Liver (tissue), 9 donors: ENCODE results near the gene ZNF618. TPM values are rescaled to one million over a fixed set of nuclear protein-coding genes. Genes with fewer than 3 reads are reported as not detected.
A peak's percentile ranks its signal among the peaks of the same experiment; 100 is the strongest.

Source experiments
- DNase-seq: peaks from one replicate; pipeline ENCODE4 v3.0.0-alpha.2; 2017; ENCODE audit warnings: low spot score
- H3K27ac ChIP-seq, 2 donors: one replicate each; pipeline ENCODE4 v1.7.0; 2013; ENCODE audit warnings: inconsistent platforms in 2 of 2, low read length in 2 of 2, control low read depth in 1 of 2, low read depth in 1 of 2, mild to moderate bottlenecking in 1 of 2
- H3K27me3 ChIP-seq, 4 donors: one replicate each; pipeline versions ENCODE4 v1.6.1 to v1.7.0; 2013; ENCODE audit warnings: low read length in 3 of 4, inconsistent platforms in 1 of 4, mild to moderate bottlenecking in 1 of 4, moderate library complexity in 1 of 4; ENCODE audit not compliant: control insufficient read depth in 4 of 4, insufficient read depth in 4 of 4
- H3K36me3 ChIP-seq, 4 donors: one replicate each; pipeline versions ENCODE4 v1.6.1 to v1.7.0; 2013; ENCODE audit warnings: low read length in 3 of 4, mild to moderate bottlenecking in 3 of 4, low read depth in 1 of 4, moderate library complexity in 1 of 4; ENCODE audit not compliant: control insufficient read depth in 4 of 4, insufficient read depth in 3 of 4
- H3K4me1 ChIP-seq, 4 donors: one replicate each; pipeline versions ENCODE4 v1.6.1 to v1.7.0; 2013; ENCODE audit warnings: low read length in 3 of 4, mild to moderate bottlenecking in 3 of 4, moderate library complexity in 1 of 4; ENCODE audit not compliant: control insufficient read depth in 4 of 4, insufficient read depth in 4 of 4
- H3K4me3 ChIP-seq, 3 donors: one replicate each; pipeline versions ENCODE4 v1.6.1 to v1.7.0; 2013; ENCODE audit warnings: low read length in 3 of 3, control low read depth in 1 of 3, low read depth in 1 of 3, mild to moderate bottlenecking in 1 of 3
- H3K9ac ChIP-seq, 2 donors: one replicate each; pipeline ENCODE4 v1.7.0; 2013; ENCODE audit warnings: low read length in 2 of 2, mild to moderate bottlenecking in 2 of 2, moderate library complexity in 2 of 2, control low read depth in 1 of 2, low read depth in 1 of 2
- H3K9me3 ChIP-seq, 4 donors: one replicate each; pipeline versions ENCODE4 v1.6.1 to v1.7.0; 2013; ENCODE audit warnings: low read length in 3 of 4; ENCODE audit not compliant: control insufficient read depth in 4 of 4
- ATF3 ChIP-seq: IDR thresholded peaks from 2 replicates; pipeline ENCODE4 v1.6.1; 2016; ENCODE audit warnings: antibody characterized with exemption
- EGR1 ChIP-seq, 2 donors: IDR thresholded peaks; 2 replicates each; pipeline ENCODE4 v1.6.1; 2016 to 2018; ENCODE audit warnings: antibody characterized with exemption in 2 of 2, low read depth in 2 of 2
- FOXA2 ChIP-seq: IDR thresholded peaks from 2 replicates; pipeline ENCODE4 v1.6.1; 2016; ENCODE audit warnings: antibody characterized with exemption
- GABPA ChIP-seq, 2 donors: IDR thresholded peaks in 1 of 2; conservative IDR thresholded peaks in 1 of 2; 2 replicates each; pipeline ENCODE4 v1.6.1; 2016; ENCODE audit warnings: antibody characterized with exemption in 2 of 2, mild to moderate bottlenecking in 1 of 2, moderate library complexity in 1 of 2
- HNF4A ChIP-seq, 2 donors: conservative IDR thresholded peaks; 2 replicates each; pipeline ENCODE4 v1.6.1; 2016; ENCODE audit warnings: antibody characterized with exemption in 2 of 2, mild to moderate bottlenecking in 2 of 2
- HNF4G ChIP-seq: IDR thresholded peaks from 2 replicates; pipeline ENCODE4 v1.6.1; 2016; ENCODE audit warnings: antibody characterized with exemption
- JUND ChIP-seq, 2 donors: IDR thresholded peaks; 2 replicates each; pipeline ENCODE4 v1.6.1; 2016; ENCODE audit warnings: antibody characterized with exemption in 2 of 2
- MAX ChIP-seq: IDR thresholded peaks from 2 replicates; pipeline ENCODE4 v1.6.1; 2016; ENCODE audit warnings: antibody characterized with exemption
- NR2F2 ChIP-seq: IDR thresholded peaks from 2 replicates; pipeline ENCODE4 v1.6.1; 2016; ENCODE audit warnings: antibody characterized with exemption
- RAD21 ChIP-seq, 2 donors: IDR thresholded peaks; 2 replicates each; pipeline ENCODE4 v1.6.1; 2016; ENCODE audit warnings: antibody characterized with exemption in 2 of 2, mild to moderate bottlenecking in 2 of 2
- REST ChIP-seq: IDR thresholded peaks from 2 replicates; pipeline ENCODE4 v1.6.1; 2016; ENCODE audit warnings: antibody characterized with exemption, mild to moderate bottlenecking
- RXRA ChIP-seq, 2 donors: IDR thresholded peaks; 2 replicates each; pipeline ENCODE4 v1.6.1; 2017 to 2018; ENCODE audit warnings: antibody characterized with exemption in 2 of 2, mild to moderate bottlenecking in 1 of 2
- SP1 ChIP-seq: IDR thresholded peaks from 2 replicates; pipeline ENCODE4 v1.6.1; 2018; ENCODE audit warnings: antibody characterized with exemption, mild to moderate bottlenecking
- TAF1 ChIP-seq: conservative IDR thresholded peaks from 2 replicates; pipeline ENCODE4 v1.6.1; 2016; ENCODE audit warnings: antibody characterized with exemption, mild to moderate bottlenecking
- YY1 ChIP-seq: IDR thresholded peaks from 2 replicates; pipeline ENCODE4 v1.6.1; 2016; ENCODE audit warnings: antibody characterized with exemption, mild to moderate bottlenecking
- ZBTB33 ChIP-seq: IDR thresholded peaks from 2 replicates; pipeline ENCODE4 v1.6.1; 2016; ENCODE audit warnings: antibody characterized with exemption
- WGBS: extraction: QIAGEN DNeasy Blood & Tissue Kit; methylation state at CpG from one replicate; pipeline ENCODE4 v1.1.7; 2013; 5-methylcytosine and 5-hydroxymethylcytosine counted together
- polyA plus RNA-seq, 2 donors: library from polyadenylated mRNA; stranded (reverse) in 1 of 2; unstranded in 1 of 2; fragments of 200-250 nt in 1 of 2; fragments of >200 nt in 1 of 2; fragmentation: Nextera tagmentation in 1 of 2; extraction: Ambion mirVana in 1 of 2; gene quantifications; one replicate each; pipeline versions ENCODE4 v1.2.1 to v1.2.3, GENCODE V29; 2013 to 2015
- total RNA-seq, 2 donors: library from RNA; depleted of rRNA; stranded (reverse); fragments of >200 nt; gene quantifications; one replicate each; pipeline ENCODE4 v1.2.3, GENCODE V29; 2014
- TF ChIP-seq, protein P1 (sequence below): fragments of 150-350 bp; IDR thresholded peaks from 2 replicates; pipeline ENCODE4 v1.5.1; 2017; ENCODE audit warnings: improper control_type of control experiment, low read depth, low read length; ENCODE audit not compliant: missing input control
- donor health status: healthy.
- donor health status: healthy.
- donor health status: healthy.
- donor health status: healthy.
- donor health status: healthy.

The ZNF618 gene
- total and polyA plus RNA-seq, 4 donors, result 2.2 to 6.5 (median 3.7) TPM

- DNase-seq, result peak; percentile 17
- TF ChIP-seq MAX (no peak), HNF4G (no peak), GABPA (IDR thresholded peaks at IDR 0.05 in 1 of 2, conservative IDR thresholded peaks at IDR 0.05 in 1 of 2) (no peak), EGR1 (IDR thresholded peaks at IDR 0.05; ENCODE audit: low read depth in 2 of 2) (no peak), JUND (IDR thresholded peaks at IDR 0.05) (no peak), RXRA (IDR thresholded peaks at IDR 0.05) (no peak), TAF1 (no peak), YY1 (no peak), ZBTB33 (no peak), NR2F2 (no peak), ATF3 (no peak), REST (no peak), RAD21 (IDR thresholded peaks at IDR 0.05) (no peak), SP1 (no peak)
- TF ChIP-seq, protein P1, sequence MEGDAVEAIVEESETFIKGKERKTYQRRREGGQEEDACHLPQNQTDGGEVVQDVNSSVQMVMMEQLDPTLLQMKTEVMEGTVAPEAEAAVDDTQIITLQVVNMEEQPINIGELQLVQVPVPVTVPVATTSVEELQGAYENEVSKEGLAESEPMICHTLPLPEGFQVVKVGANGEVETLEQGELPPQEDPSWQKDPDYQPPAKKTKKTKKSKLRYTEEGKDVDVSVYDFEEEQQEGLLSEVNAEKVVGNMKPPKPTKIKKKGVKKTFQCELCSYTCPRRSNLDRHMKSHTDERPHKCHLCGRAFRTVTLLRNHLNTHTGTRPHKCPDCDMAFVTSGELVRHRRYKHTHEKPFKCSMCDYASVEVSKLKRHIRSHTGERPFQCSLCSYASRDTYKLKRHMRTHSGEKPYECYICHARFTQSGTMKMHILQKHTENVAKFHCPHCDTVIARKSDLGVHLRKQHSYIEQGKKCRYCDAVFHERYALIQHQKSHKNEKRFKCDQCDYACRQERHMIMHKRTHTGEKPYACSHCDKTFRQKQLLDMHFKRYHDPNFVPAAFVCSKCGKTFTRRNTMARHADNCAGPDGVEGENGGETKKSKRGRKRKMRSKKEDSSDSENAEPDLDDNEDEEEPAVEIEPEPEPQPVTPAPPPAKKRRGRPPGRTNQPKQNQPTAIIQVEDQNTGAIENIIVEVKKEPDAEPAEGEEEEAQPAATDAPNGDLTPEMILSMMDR, result no peak
- H3K27me3 ChIP-seq, result peaks cover 0 to under 1% (median 0%) of the 10 kb centered on the region in 4 donors
Measured at GRCh38 chr9:114092336-114092735, 216.2 kb downstream of the ZNF618 start.

DNA sequence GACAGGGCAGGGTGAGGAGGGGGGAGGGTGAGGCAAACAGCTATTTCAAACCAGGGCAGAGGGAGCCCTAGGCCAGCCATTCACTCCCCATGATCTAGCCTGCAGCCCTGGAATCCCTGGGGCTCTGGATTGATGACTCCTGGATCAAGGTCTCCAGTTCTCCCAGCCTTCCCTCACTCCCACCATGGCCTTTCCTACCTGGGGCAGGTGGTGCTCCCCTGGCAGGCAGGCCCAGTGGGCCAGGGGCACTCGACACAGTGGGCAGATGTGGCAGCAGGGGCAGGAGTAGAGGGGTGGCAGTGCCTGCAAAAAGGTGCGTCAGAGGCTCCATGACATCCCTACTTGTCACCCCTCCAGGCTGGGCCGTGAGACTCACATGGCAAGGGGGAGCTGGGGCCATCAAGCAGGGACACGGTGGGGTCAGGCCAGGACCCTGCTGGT lies 216.9 kb downstream of the ZNF618 start:
- Histone ChIP-seq H3K36me3 (peaks cover 0 to 10% (median 4%) of the 10 kb centered on the region in 4 donors), H3K27ac (no peak overlapping the region), H3K4me3 (no peak overlapping the region), H3K9ac (no peak overlapping the region), H3K9me3 (no peaks in the 10 kb centered on the region), H3K4me1 (peaks cover 3 to 8% (median 6%) of the 10 kb centered on the region in 4 donors), H3K27me3 (peaks cover 0 to 2% (median 0%) of the 10 kb centered on the region in 4 donors)
- no peak for DNase-seq
- 96% methylated on average over 4 of the region's 4 CpGs for WGBS
- TF ChIP-seq, protein P1, result no peak
- TF ChIP-seq YY1 (no peak), HNF4G (no peak), ZBTB33 (no peak), GABPA (IDR thresholded peaks at IDR 0.05 in 1 of 2, conservative IDR thresholded peaks at IDR 0.05 in 1 of 2) (no peak), SP1 (no peak), EGR1 (IDR thresholded peaks at IDR 0.05; ENCODE audit: low read depth in 2 of 2) (no peak), NR2F2 (no peak), ATF3 (no peak), HNF4A (conservative IDR thresholded peaks at IDR 0.05) (no peak), FOXA2 (no peak), JUND (IDR thresholded peaks at IDR 0.05) (no peak), RAD21 (IDR thresholded peaks at IDR 0.05) (no peak)

More at GRCh38 chr9:114092336-114092735, 216.2 kb downstream of the ZNF618 start:
- WGBS, result 97% methylated on average over 4 of the region's 4 CpGs
- H3K4me3 ChIP-seq, result no peak overlapping the region
- H3K9ac ChIP-seq, result no peak overlapping the region
- H3K9me3 ChIP-seq, result no peaks in the 10 kb centered on the region
- H3K36me3 ChIP-seq, result peaks cover 0 to 10% (median 4%) of the 10 kb centered on the region in 4 donors
- H3K27ac ChIP-seq, result no peak overlapping the region
- peaks cover 0 to 1% (median 0%) of the 10 kb centered on the region in 4 donors for H3K4me1 ChIP-seq
